GM19035 (cell line): ENCODE measurements around the gene SLC2A6.
"Not testable (repeated sequence)": the region's sequence is repeated elsewhere in the genome, so short reads cannot be mapped to it uniquely, and the experiment has no call there.

Source experiments
- ATAC-seq: cut with Tn5 transposase; IDR thresholded peaks from one replicate; pipeline ENCODE4 v1.9.1; 2021; ENCODE audit not compliant: unreplicated experiment

SLC2A6 gene

GRCh38 chr9:133463864-133464615 lies 14.9 kb downstream of the SLC2A6 start:
- ATAC-seq, result no peak

- ATAC-seq, result no peak
Observed at GRCh38 chr9:133463234-133463863, 15.6 kb downstream of the SLC2A6 start.

- ATAC-seq, result no peak
Observed at GRCh38 chr9:133461975-133462374, 16.9 kb downstream of the SLC2A6 start.

DNA sequence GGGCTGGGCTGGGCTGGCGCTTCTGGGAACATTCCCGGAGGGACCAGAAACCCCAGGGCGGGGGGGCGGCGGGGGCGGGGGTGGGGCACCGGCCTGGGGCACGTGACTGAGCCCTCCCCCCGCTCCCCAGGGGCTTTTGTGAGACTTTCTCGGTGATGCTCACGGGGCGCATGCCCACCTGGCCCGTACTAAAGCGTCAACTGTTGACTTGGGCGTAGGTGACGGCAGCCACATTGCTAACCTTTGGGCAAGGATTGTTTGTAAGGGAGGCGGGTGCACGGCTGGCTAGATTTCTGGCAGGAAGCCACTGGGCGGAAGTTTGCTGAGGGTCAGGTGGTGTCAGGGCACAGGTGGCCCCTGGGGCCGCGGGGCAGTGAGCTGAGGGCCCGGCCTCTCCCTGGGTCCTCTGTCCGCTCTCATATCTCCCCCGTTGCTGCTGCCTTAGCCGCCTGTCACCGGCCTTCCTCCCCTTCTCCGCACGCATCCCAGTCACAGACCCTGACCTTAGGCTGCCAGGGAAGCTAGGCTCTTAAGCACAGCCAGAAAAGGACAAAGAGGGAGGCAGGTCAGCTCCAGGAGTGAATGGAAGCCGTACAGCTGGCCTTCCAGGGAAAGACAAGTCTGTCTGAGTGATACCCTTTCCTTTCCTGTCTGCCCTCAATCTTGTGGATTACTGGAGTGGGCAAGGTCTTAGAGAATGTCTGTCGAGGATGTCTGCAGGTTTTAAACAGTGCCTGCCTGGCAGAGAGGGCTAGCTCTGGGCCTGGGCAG lies 18.3 kb downstream of the SLC2A6 start:
- ATAC-seq, result peak; percentile 25

DNA sequence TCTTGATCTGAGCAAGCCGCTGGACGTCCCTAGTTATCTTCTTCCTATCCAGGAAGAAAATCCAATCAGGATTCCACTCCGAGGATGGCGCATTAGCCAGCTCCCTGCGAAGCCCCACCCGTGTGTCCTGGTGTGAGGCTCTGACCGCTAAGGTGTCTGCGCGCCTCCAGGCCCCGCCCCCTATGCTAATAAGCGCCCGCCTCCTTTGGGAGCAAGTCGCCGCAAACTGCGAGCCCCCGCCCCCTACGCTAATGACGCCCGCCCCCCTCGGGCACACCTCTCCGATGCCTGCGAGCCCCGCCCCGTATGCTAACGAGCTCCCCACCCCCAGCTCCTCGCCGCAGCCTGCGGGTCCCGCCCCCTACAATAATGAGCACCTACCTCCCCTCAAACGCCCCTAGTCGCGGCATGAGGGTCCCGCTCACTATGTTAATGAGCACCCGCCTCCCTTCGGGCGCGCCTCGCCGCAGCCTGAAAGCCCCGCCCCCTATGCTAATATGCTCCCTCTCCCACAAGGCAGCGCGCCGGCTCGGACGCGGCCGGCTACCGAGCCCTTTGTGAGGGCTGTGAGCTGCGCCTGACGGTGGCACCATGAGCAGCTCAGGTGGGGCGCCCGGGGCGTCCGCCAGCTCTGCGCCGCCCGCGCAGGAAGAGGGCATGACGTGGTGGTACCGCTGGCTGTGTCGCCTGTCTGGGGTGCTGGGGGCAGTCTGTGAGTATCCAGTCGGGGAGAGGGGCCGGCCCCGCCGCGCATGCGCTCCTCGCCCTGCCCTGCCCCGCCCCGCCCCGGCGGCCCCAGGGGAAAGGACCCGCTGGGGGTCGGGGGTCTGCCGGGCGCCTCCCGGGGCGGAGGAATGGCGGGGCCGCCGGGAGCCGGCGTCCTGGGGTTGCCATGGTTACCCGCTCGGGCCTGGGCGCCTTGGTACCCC lies 19.2 kb downstream of the SLC2A6 start, which contains the start of gene CACFD1:
Gene CACFD1 (plus strand): TSS at position 503 of the 929 bp plus-strand sequence. CDS start 89 bp downstream, at position 592.
- ATAC-seq, result peak; percentile 79

- no peak for ATAC-seq
Observed at GRCh38 chr9:133458643-133459312, 20.1 kb downstream of the SLC2A6 start.

DNA sequence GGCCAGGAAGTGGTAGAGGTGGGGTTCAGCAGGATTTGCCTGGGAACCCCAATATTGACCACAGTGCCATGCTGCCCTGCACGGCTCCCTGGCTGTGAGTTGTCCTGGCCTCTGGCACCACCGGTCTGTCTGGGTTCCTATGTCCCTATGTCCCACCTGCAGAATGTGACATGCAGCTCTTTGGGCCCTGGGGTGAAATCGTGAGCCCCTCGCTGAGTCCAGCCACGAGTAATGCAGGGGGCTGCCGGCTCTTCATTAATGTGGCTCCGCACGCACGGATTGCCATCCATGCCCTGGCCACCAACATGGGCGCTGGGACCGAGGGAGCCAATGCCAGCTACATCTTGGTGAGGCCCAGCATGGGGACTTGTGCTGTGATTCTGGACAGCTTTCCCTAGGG lies 21.2 kb downstream of the SLC2A6 start:
- ATAC-seq, result no peak

- no peak for ATAC-seq
Observed at GRCh38 chr9:133457233-133457632, 21.7 kb downstream of the SLC2A6 start.

GRCh38 chr9:133456409-133456808 lies 22.5 kb downstream of the SLC2A6 start:
- no peak for ATAC-seq

- ATAC-seq, result no peak
Observed at GRCh38 chr9:133455936-133456335, 23.0 kb downstream of the SLC2A6 start.

GRCh38 chr9:133454943-133455673 lies 23.8 kb downstream of the SLC2A6 start:
- ATAC-seq, result no peak

GRCh38 chr9:133454325-133454724 lies 24.6 kb downstream of the SLC2A6 start:
- ATAC-seq, result no peak

DNA sequence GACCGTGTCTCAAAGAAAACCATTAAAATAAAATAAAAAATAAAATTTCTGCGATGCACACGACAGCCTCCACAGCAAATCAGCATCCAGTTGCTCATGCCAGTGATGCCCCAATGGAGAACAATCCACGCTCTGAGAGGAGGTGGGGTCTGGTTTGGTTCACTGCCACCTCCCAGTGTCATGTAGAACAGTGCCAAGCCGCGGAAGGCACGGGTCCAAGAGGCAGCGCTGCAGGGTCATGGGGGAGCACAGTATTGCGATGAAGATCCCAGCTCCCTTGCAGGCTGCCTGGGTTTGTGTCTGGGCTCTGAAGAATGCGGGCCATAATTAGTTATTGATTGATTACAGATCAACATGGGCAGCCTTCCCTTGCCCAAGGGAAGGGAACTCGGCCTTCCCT lies 25.2 kb downstream of the SLC2A6 start:
- ATAC-seq, result no peak

GRCh38 chr9:133452562-133452961 lies 26.3 kb downstream of the SLC2A6 start:
- ATAC-seq, result no peak

DNA sequence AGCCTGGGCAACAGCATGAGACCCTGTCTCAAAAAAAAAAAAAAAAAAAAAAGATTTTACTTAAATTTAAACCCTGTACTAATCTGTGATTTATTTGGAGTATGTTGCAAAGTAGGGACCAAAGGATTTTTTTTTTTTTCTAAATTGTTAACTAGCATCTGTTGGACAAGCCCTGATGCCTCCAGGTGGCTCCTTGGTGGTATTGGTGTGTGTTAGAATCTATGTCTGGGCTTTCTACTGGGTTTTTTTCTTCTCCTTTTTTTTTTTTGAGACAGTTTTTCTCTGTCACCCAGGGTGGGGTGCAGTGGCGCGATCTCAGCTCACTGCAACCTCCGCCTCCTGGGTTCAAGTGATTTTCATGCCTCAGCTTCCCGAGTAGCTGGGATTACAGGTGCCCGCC lies 27.0 kb downstream of the SLC2A6 start:
- ATAC-seq, result not testable (repeated sequence)

GRCh38 chr9:133449760-133450159 lies 29.1 kb downstream of the SLC2A6 start:
- no peak for ATAC-seq

DNA sequence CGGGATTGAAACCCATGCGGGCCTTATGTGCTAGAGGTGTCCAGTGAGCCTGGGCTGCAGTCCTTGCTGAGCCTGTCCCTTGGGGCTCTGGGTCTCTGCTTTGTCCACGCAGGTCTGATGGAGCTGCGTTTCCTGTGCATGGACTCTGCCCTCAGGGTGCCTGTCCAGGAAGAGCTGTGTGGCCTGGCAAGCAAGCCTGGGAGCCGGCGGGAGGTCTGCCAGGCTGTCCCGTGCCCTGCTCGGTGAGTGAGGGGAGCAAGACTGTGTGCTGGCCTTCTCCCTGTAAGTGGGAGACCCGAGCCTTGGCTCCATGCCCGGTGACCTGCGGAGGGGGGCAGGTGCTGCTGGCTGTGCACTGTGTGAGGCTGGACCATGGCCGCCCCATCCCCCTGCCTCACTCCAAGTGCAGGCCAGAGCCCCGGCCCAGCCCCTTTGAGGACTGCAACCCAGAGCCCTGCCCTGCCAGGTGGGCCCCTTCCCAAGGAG lies 30.4 kb downstream of the SLC2A6 start:
- no peak for ATAC-seq

DNA sequence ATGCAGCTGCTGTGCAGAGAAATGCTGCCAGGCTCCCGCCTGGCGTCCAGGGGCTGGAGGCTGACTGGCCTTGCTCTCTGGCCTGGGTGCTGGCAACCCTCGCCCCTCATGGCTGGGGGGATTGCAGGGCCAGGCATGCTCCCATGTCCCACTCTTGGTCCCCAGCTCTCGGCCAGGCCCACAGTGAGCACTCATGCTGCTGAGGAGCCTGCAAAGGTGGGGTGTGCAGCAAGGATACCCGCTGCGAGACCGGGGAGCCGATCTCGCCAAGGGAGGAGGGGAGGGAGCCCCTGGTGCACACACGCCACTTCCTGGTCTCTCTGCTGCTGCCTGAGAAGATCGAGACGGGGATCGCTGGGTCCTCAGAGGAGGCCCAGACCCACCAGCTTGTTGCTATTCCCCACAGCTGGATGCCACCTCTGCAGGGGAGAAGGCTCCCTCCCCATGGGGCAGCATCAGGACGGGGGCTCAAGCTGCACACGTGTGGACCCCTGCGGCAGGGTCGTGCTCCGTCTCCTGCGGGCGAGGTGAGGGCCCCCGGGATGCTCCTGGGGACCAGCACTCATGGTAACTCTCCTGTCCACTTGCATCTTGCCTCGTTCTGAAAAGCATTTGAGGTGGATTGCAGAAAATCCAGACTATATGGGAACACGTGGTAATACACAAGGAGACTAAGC lies 33.5 kb downstream of the SLC2A6 start:
- ATAC-seq, result no peak

GRCh38 chr9:133443982-133444381 lies 34.9 kb downstream of the SLC2A6 start:
- no peak for ATAC-seq
